GM11168 (cell line): ENCODE results near the gene TMEM132C.
"Not testable (repeated sequence)": the region's sequence is repeated elsewhere in the genome, so short reads cannot be mapped to it uniquely, and the experiment has no call there.

Experiments used
- in situ Hi-C: fragments of 300-500 bp; cut with MboI; formaldehyde crosslinking; loops from one replicate; pipeline ENCODE4 v1.12.0; 2022; ENCODE audit warnings: low sequenced_read_pairs; ENCODE audit not compliant: unreplicated experiment

TMEM132C gene

GRCh38 chr12:128458301-128458974 lies 191.5 kb downstream of the TMEM132C start:
- in situ Hi-C loops = no loop called here

GRCh38 chr12:128459067-128459466 lies 192.1 kb downstream of the TMEM132C start:
- in situ Hi-C loops = no loop called here

GRCh38 chr12:128463881-128464280 lies 196.9 kb downstream of the TMEM132C start:
- in situ Hi-C loops = no loop called here

- in situ Hi-C loops = no loop called here
Measured at GRCh38 chr12:128467882-128468281, 200.9 kb downstream of the TMEM132C start.

- in situ Hi-C loops = no loop called here
Measured at GRCh38 chr12:128468926-128469325, 202.0 kb downstream of the TMEM132C start.

GRCh38 chr12:128471491-128471890 lies 204.5 kb downstream of the TMEM132C start:
- in situ Hi-C loops = no loop called here

GRCh38 chr12:128474916-128475315 lies 207.9 kb downstream of the TMEM132C start:
- in situ Hi-C loops = no loop called here

GRCh38 chr12:128476266-128476665 lies 209.3 kb downstream of the TMEM132C start:
- in situ Hi-C loops = no loop called here

GRCh38 chr12:128483526-128484255 lies 216.7 kb downstream of the TMEM132C start:
- in situ Hi-C loops = no loop called here

- in situ Hi-C loops = not testable (repeated sequence)
Measured at GRCh38 chr12:128497376-128497775, 230.4 kb downstream of the TMEM132C start.

GRCh38 chr12:128507470-128507869 lies 240.5 kb downstream of the TMEM132C start:
- in situ Hi-C loops = no loop called here

GRCh38 chr12:128509170-128509569 lies 242.2 kb downstream of the TMEM132C start:
- in situ Hi-C loops = no loop called here

GRCh38 chr12:128510511-128510910 lies 243.5 kb downstream of the TMEM132C start:
- in situ Hi-C loops = no loop called here

- in situ Hi-C loops = no loop called here
Measured at GRCh38 chr12:128513331-128513730, 246.4 kb downstream of the TMEM132C start.

GRCh38 chr12:128513831-128514230 lies 246.9 kb downstream of the TMEM132C start:
- in situ Hi-C loops = no loop called here

- in situ Hi-C loops = no loop called here
Measured at GRCh38 chr12:128518644-128519043, 251.7 kb downstream of the TMEM132C start.

- in situ Hi-C loops = no loop called here
Measured at GRCh38 chr12:128519426-128519825, 252.5 kb downstream of the TMEM132C start.

- in situ Hi-C loops = no loop called here
Measured at GRCh38 chr12:128521981-128522380, 255.0 kb downstream of the TMEM132C start.

GRCh38 chr12:128524439-128524838 lies 257.5 kb downstream of the TMEM132C start:
- in situ Hi-C loops = no loop called here

- in situ Hi-C loops = no loop called here
Measured at GRCh38 chr12:128531170-128531569, 264.2 kb downstream of the TMEM132C start.

- in situ Hi-C loops = no loop called here
Measured at GRCh38 chr12:128534906-128535305, 267.9 kb downstream of the TMEM132C start.

- in situ Hi-C loops = no loop called here
Measured at GRCh38 chr12:128536810-128537209, 269.8 kb downstream of the TMEM132C start.
